ENCODE results near the gene COPG2. TPM values are rescaled to one million over a fixed set of nuclear protein-coding genes. Genes with fewer than 3 reads are reported as not detected.

The COPG2 gene
- polyA plus RNA-seq, 2 of the 4 experiments (the other 2 are of a cell fraction) = 17.1 to 39.5 TPM

GRCh38 chr7:130494431-130494858 is 174.1 kb downstream of the COPG2 start:
- ATAC-seq (no peak), FAIRE-seq (no peak), DNase-seq (ENCODE audit: low read depth in 1 of 2, low spot score in 1 of 2) (no peak)
- POLR2A ChIA-PET = no interaction called here
- no peaks in the 10 kb centered on the region for H3K9me3 ChIP-seq
- CTCF ChIA-PET = interaction anchor here (1.0 to 1.4 kb wide), 2 partner anchors 21 to 36 kb away, joined by 3 read pairs; no protein-coding TSS in a partner anchor
- TF ChIP-seq ELK1 (IDR thresholded peaks at IDR 0.05; ENCODE audit: low read depth, low read length) (no peak), HMGXB4 (CRISPR knock-in tag; IDR thresholded peaks at IDR 0.05; ENCODE audit: borderline replicate concordance) (no peak), SREBF2 (IDR thresholded peaks at IDR 0.05) (no peak), TP53 (CRISPR knock-in tag; IDR thresholded peaks at IDR 0.05) (no peak), POLR2A (IDR thresholded peaks at IDR 0.05; ENCODE audit: low read length) (no peak), HEYL (CRISPR knock-in tag; IDR thresholded peaks at IDR 0.05) (no peak), CHD2 (IDR thresholded peaks at IDR 0.05; ENCODE audit: low read length, partially characterized antibody) (no peak)
- no peak overlapping the region for H3K27ac ChIP-seq
- H3K4me1 ChIP-seq = no peaks in the 10 kb centered on the region
- WGBS (ENCODE audit: missing lambda C conversion rate) = 83% methylated on average over 2 of the region's 2 CpGs
- no peak overlapping the region for H3K4me3 ChIP-seq
- no peak overlapping the region for H3K4me2 ChIP-seq

- TF ChIP-seq MAZ (IDR thresholded peaks at IDR 0.05; ENCODE audit: borderline replicate concordance, low read depth, low read length) (no peak), FOXS1 (CRISPR knock-in tag; IDR thresholded peaks at IDR 0.05) (no peak)
- POLR2A ChIA-PET = no interaction called here
- no peak overlapping the region for H3K4me2 ChIP-seq
- H3K4me3 ChIP-seq = no peak overlapping the region
- CTCF ChIA-PET = interaction anchor here (0.5 to 1.4 kb wide), 3 partner anchors 19 to 1825 kb away, joined by 3 to 4 read pairs (median 3); no protein-coding TSS in a partner anchor
- DNase-seq (ENCODE audit: low read depth in 1 of 2, low spot score in 1 of 2) = no peak
- H3K9me3 ChIP-seq = no peaks in the 10 kb centered on the region
- H3K27ac ChIP-seq = no peak overlapping the region
- H3K4me1 ChIP-seq = no peaks in the 10 kb centered on the region
- WGBS (ENCODE audit: missing lambda C conversion rate) = 89% methylated on average over 13 of the region's 13 CpGs
- no peak for FAIRE-seq
- no peak for ATAC-seq
These were observed 175.2 kb downstream of the COPG2 start for GRCh38 chr7:130493275-130493873.

GRCh38 chr7:130492523-130493274 is 175.8 kb downstream of the COPG2 start:
- CTCF ChIA-PET = interaction anchor here (0.6 kb wide), 1 partner anchor 19 kb away, joined by 3 read pairs; no protein-coding TSS in a partner anchor
- POLR2A ChIA-PET = no interaction called here
- H3K4me2 ChIP-seq = 0 out of 3 replicates have a peak overlapping the region, but pooled peaks have one; percentile 76
- no peak for TF ChIP-seq HOXB13 (CRISPR knock-in tag; IDR thresholded peaks at IDR 0.05; ENCODE audit: low read depth)
- no peak for TF ChIP-seq JUN (IDR thresholded peaks at IDR 0.05)
- TF ChIP-seq CEBPB (IDR thresholded peaks at IDR 0.05) = no peak
- no peak for TF ChIP-seq POLR2AphosphoS2 (conservative IDR thresholded peaks at IDR 0.05; ENCODE audit: low read length)
- TF ChIP-seq REST (IDR thresholded peaks at IDR 0.05) = no peak
- TF ChIP-seq HDAC2 (IDR thresholded peaks at IDR 0.05) = no peak
- TF ChIP-seq KDM5A (IDR thresholded peaks at IDR 0.05) = no peak
- TF ChIP-seq SREBF2 (IDR thresholded peaks at IDR 0.05) = no peak
- no peak for TF ChIP-seq CHD4 (IDR thresholded peaks at IDR 0.05; ENCODE audit: borderline replicate concordance)
- no peak for TF ChIP-seq RNF2 (IDR thresholded peaks at IDR 0.05; ENCODE audit: borderline replicate concordance, low read depth)
- TF ChIP-seq POLR2A (IDR thresholded peaks at IDR 0.05; ENCODE audit: low read length) = no peak
- no peak for TF ChIP-seq USF2 (IDR thresholded peaks at IDR 0.05)
- TF ChIP-seq RCOR1 (IDR thresholded peaks at IDR 0.05; ENCODE audit: low read depth, low read length) = no peak
- TF ChIP-seq HEYL (CRISPR knock-in tag; IDR thresholded peaks at IDR 0.05) = no peak
- TF ChIP-seq MYC (IDR thresholded peaks at IDR 0.05; ENCODE audit: borderline replicate concordance, low read length) = no peak
- TF ChIP-seq CBX2 (IDR thresholded peaks at IDR 0.05; ENCODE audit: borderline replicate concordance, low read depth) = no peak
- no peak for TF ChIP-seq ZSCAN20 (CRISPR knock-in tag; IDR thresholded peaks at IDR 0.05)

More at GRCh38 chr7:130492523-130493274, 175.8 kb downstream of the COPG2 start:
- Histone ChIP-seq H3K9me3 (no peaks in the 10 kb centered on the region), H3K27ac (no peak overlapping the region), H3K4me1 (no peaks in the 10 kb centered on the region), H3K4me3 (no peak overlapping the region)
- no peak for ATAC-seq
- 98% methylated on average over 50 of the region's 50 CpGs for WGBS (ENCODE audit: missing lambda C conversion rate)
- FAIRE-seq = no peak
- no peak for DNase-seq (ENCODE audit: low read depth in 1 of 2, low spot score in 1 of 2)

Measured in A549 (cell line).